Astrocyte (in vitro differentiated cells and primary cell): Measurements from ENCODE around the gene CNTNAP2.

Experiments used
- EZH2 ChIP-seq: IDR thresholded peaks from 2 replicates; pipeline ENCODE4 v1.6.1; 2012; ENCODE audit warnings: mild to moderate bottlenecking, low read length, inconsistent platforms; ENCODE audit not compliant: insufficient read depth
- TF ChIP-seq, protein P1 (sequence below): IDR thresholded peaks from 2 replicates; pipeline ENCODE4 v1.5.1; 2011; ENCODE audit warnings: low read depth, mild to moderate bottlenecking, inconsistent platforms, low read length, moderate library complexity; ENCODE audit not compliant: insufficient read depth

DNA sequence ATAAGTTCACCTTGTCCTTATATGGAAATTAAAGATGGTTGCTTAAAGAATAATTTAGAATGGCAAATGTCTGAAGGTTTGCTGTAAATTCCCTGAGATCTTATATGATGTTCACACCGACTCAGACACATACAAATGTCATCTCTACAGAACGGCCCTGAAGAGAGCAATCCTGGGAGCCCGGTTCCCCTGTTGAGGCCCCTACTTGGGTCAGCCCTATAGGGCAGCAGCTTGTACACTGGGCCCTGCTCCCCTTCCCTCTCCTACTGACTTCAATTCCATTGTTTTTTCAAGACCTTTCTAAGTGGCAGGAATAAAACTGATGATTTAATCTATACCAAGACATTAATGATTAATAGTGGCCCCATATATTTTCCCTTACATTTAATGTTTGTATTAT, 1660.7 kb downstream of the CNTNAP2 start:
- TF ChIP-seq, protein P1, sequence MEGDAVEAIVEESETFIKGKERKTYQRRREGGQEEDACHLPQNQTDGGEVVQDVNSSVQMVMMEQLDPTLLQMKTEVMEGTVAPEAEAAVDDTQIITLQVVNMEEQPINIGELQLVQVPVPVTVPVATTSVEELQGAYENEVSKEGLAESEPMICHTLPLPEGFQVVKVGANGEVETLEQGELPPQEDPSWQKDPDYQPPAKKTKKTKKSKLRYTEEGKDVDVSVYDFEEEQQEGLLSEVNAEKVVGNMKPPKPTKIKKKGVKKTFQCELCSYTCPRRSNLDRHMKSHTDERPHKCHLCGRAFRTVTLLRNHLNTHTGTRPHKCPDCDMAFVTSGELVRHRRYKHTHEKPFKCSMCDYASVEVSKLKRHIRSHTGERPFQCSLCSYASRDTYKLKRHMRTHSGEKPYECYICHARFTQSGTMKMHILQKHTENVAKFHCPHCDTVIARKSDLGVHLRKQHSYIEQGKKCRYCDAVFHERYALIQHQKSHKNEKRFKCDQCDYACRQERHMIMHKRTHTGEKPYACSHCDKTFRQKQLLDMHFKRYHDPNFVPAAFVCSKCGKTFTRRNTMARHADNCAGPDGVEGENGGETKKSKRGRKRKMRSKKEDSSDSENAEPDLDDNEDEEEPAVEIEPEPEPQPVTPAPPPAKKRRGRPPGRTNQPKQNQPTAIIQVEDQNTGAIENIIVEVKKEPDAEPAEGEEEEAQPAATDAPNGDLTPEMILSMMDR: no peak
- TF ChIP-seq EZH2: no peak
